Hepatocyte (in vitro differentiated cells): ENCODE results near the gene IL17REL.

Source experiments
- EZH2 ChIP-seq: fragments of 200-600 bp; sonication (generic); IDR thresholded peaks from 2 replicates; pipeline ENCODE4 v1.6.1; 2016; ENCODE audit warnings: antibody characterized with exemption, mild to moderate bottlenecking, borderline replicate concordance
- EZH2phosphoT487 ChIP-seq: fragments of 200-600 bp; sonication (generic); IDR thresholded peaks from one replicate; pipeline ENCODE4 v1.6.1; 2018; ENCODE audit warnings: antibody characterized with exemption, mild to moderate bottlenecking, low read depth, moderate library complexity; ENCODE audit not compliant: unreplicated experiment, severe bottlenecking
- TF ChIP-seq, protein P1 (sequence below): fragments of 200-600 bp; sonication (generic); IDR thresholded peaks from 2 replicates; pipeline ENCODE4 v1.5.1; 2016; ENCODE audit warnings: antibody characterized with exemption, mild to moderate bottlenecking; ENCODE audit not compliant: poor library complexity

DNA sequence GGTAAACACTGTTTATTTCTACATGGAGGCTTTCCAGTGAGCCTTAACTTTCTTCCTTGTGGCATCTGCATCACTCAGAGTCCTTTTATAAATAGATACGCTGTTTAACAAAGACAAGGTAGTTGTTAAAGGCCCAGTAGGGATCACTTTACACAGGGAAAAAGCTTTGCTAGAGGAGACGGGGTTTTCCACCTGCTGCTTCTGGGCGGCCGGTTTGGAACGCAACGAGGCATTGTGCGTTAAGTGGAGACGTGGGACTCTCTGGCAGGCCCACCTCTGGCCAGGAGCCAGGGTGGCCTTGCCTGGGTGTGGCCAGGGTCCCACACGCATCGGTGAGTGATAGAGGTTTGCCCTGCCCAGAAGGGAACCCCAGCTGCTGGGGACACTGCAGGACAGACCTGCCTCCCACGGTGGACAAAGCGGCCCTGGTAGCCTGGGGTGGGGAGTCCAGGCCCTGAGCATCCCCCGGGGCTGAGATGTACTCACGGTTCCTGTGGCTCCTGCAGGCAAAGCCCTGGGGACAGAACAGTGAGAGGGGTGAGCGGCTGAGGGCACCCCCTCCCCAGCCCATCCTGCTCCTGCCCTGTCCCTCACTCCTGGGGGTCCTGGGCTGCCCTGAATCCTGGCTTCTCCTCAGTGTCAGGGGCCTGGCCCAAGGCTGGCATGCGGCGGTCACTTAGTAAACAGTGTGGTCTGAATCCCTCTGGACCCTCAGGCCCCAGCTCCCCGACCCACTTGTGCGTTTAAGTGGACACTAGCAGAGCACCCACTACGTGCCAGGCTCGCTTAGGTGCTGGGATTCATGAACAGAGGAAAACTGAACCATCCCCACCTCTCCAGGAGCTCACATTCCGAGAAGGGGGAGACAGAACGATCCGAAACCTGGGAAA, 4.2 kb downstream of the IL17REL start:
- TF ChIP-seq, protein P1, sequence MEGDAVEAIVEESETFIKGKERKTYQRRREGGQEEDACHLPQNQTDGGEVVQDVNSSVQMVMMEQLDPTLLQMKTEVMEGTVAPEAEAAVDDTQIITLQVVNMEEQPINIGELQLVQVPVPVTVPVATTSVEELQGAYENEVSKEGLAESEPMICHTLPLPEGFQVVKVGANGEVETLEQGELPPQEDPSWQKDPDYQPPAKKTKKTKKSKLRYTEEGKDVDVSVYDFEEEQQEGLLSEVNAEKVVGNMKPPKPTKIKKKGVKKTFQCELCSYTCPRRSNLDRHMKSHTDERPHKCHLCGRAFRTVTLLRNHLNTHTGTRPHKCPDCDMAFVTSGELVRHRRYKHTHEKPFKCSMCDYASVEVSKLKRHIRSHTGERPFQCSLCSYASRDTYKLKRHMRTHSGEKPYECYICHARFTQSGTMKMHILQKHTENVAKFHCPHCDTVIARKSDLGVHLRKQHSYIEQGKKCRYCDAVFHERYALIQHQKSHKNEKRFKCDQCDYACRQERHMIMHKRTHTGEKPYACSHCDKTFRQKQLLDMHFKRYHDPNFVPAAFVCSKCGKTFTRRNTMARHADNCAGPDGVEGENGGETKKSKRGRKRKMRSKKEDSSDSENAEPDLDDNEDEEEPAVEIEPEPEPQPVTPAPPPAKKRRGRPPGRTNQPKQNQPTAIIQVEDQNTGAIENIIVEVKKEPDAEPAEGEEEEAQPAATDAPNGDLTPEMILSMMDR = no peak
- TF ChIP-seq EZH2 = no peak
- TF ChIP-seq EZH2phosphoT487 = no peak
